ENCODE results near the gene CDH16.

The CDH16 gene

GRCh38 chr16:66895689-66895979 lies 23.1 kb downstream of the CDH16 start:
- Histone ChIP-seq H3K9me3 (ENCODE audit: low read length) (no peaks in the 10 kb centered on the region), H3K9me2 (ENCODE audit: low read depth, low read length) (no peaks in the 10 kb centered on the region), H3K4me3 (ENCODE audit: low read depth, low read length, poor library complexity, severe bottlenecking) (no peak overlapping the region), H3K27me3 (ENCODE audit: insufficient read depth, low read length) (no peaks in the 10 kb centered on the region; the same call in 1 of the 2 replicates), H3K36me3 (ENCODE audit: insufficient read depth, low read length) (no peaks in the 10 kb centered on the region), H3K9ac (ENCODE audit: low read length) (no peak overlapping the region; the same call in 1 of the 2 replicates), H3K4me2 (ENCODE audit: low read length) (no peak overlapping the region), H3K4me1 (ENCODE audit: insufficient read depth, low read length, severe bottlenecking) (no peaks in the 10 kb centered on the region), H2AFZ (ENCODE audit: low read length) (no peak overlapping the region), H3K79me2 (ENCODE audit: insufficient read depth, low read length) (no peaks in the 10 kb centered on the region), H3F3A (ENCODE audit: insufficient read depth, low read length) (no peaks in the 10 kb centered on the region), H4K20me1 (ENCODE audit: insufficient read depth, low read length) (no peaks in the 10 kb centered on the region), H3K27ac (ENCODE audit: low read depth, low read length, poor library complexity, severe bottlenecking) (no peak overlapping the region)
- TF ChIP-seq EZH2 (IDR thresholded peaks at IDR 0.05; ENCODE audit: borderline replicate concordance, low read length) (no peak), CTCF (IDR thresholded peaks at IDR 0.05; ENCODE audit: low read length) (no peak)

GRCh38 chr16:66894948-66895688 lies 23.6 kb downstream of the CDH16 start:
- Histone ChIP-seq H4K20me1 (ENCODE audit: insufficient read depth, low read length) (no peaks in the 10 kb centered on the region), H3K36me3 (ENCODE audit: insufficient read depth, low read length) (no peaks in the 10 kb centered on the region), H3K4me1 (ENCODE audit: insufficient read depth, low read length, severe bottlenecking) (no peaks in the 10 kb centered on the region), H2AFZ (ENCODE audit: low read length) (no peak overlapping the region), H3K79me2 (ENCODE audit: insufficient read depth, low read length) (no peaks in the 10 kb centered on the region), H3K9ac (ENCODE audit: low read length) (no peak overlapping the region), H3K27ac (ENCODE audit: low read depth, low read length, poor library complexity, severe bottlenecking) (no peak overlapping the region), H3K27me3 (ENCODE audit: insufficient read depth, low read length) (no peaks in the 10 kb centered on the region; the same call in 1 of the 2 replicates), H3F3A (ENCODE audit: insufficient read depth, low read length) (no peaks in the 10 kb centered on the region), H3K4me2 (ENCODE audit: low read length) (no peak overlapping the region), H3K9me2 (ENCODE audit: low read depth, low read length) (no peaks in the 10 kb centered on the region), H3K4me3 (ENCODE audit: low read depth, low read length, poor library complexity, severe bottlenecking) (no peak overlapping the region), H3K9me3 (ENCODE audit: low read length) (no peaks in the 10 kb centered on the region)
- TF ChIP-seq EZH2 (IDR thresholded peaks at IDR 0.05; ENCODE audit: borderline replicate concordance, low read length) (no peak), CTCF (IDR thresholded peaks at IDR 0.05; ENCODE audit: low read length) (peak; percentile 88)

- no peak overlapping the region for H3K4me3 ChIP-seq (ENCODE audit: low read depth, low read length, poor library complexity, severe bottlenecking)
- H3K4me1 ChIP-seq (ENCODE audit: insufficient read depth, low read length, severe bottlenecking), result no peaks in the 10 kb centered on the region
- no peak overlapping the region for H3K4me2 ChIP-seq (ENCODE audit: low read length)
- no peaks in the 10 kb centered on the region for H3F3A ChIP-seq (ENCODE audit: insufficient read depth, low read length)
- no peaks in the 10 kb centered on the region for H3K27me3 ChIP-seq (ENCODE audit: insufficient read depth, low read length)
- no peak overlapping the region for H3K9ac ChIP-seq (ENCODE audit: low read length)
- no peaks in the 10 kb centered on the region for H3K9me2 ChIP-seq (ENCODE audit: low read depth, low read length)
- no peak overlapping the region for H3K27ac ChIP-seq (ENCODE audit: low read depth, low read length, poor library complexity, severe bottlenecking)
- H3K9me3 ChIP-seq (ENCODE audit: low read length), result no peaks in the 10 kb centered on the region
- no peaks in the 10 kb centered on the region for H3K36me3 ChIP-seq (ENCODE audit: insufficient read depth, low read length)
- no peaks in the 10 kb centered on the region for H4K20me1 ChIP-seq (ENCODE audit: insufficient read depth, low read length)
- no peaks in the 10 kb centered on the region for H3K79me2 ChIP-seq (ENCODE audit: insufficient read depth, low read length)
- no peak overlapping the region for H2AFZ ChIP-seq (ENCODE audit: low read length)
- TF ChIP-seq EZH2 (IDR thresholded peaks at IDR 0.05; ENCODE audit: borderline replicate concordance, low read length) (no peak), CTCF (IDR thresholded peaks at IDR 0.05; ENCODE audit: low read length) (no peak)
Observed at GRCh38 chr16:66894055-66894454, 24.6 kb downstream of the CDH16 start.

Data from OCI-LY1 (cell line).